Erythroblast (primary cell): ENCODE results near the gene CPNE6.
"Not testable (repeated sequence)": the region's sequence is repeated elsewhere in the genome, so short reads cannot be mapped to it uniquely, and the experiment has no call there.

ENCODE experiments used
- GATA1 ChIP-seq: IDR thresholded peaks from 2 replicates; pipeline ENCODE4 v1.6.1; 2011; ENCODE audit warnings: low read depth, mild to moderate bottlenecking, control low read depth, low read length, moderate library complexity
- POLR2A ChIP-seq: IDR thresholded peaks from 2 replicates; pipeline ENCODE4 v1.6.1; 2011; ENCODE audit warnings: mild to moderate bottlenecking, low read length

- not testable (repeated sequence) for TF ChIP-seq POLR2A, GATA1
Measured at GRCh38 chr14:24050753-24051152, 20.6 kb upstream of the CPNE6 start.
